HEK293 (cell line): Measurements from ENCODE around the gene LRRC27.

Source experiments
- CTCF ChIA-PET: fragments of 350-600 bp; formaldehyde crosslinking; extraction: SDS; loops from one replicate; lab custom pipeline; 2021; ENCODE audit warnings: antibody characterized with exemption; lab: Yijun Ruan, JAX
- POLR2A ChIA-PET: fragments of 300-600 bp; formaldehyde crosslinking; extraction: SDS; loops from one replicate; lab custom pipeline; 2020; ENCODE audit warnings: antibody characterized with exemption, inconsistent platforms; lab: Yijun Ruan, JAX
- H3K27ac ChIP-seq: fragments of 200-500 bp; sonication (Bioruptor generic); 2 replicates; pipeline ENCODE4 v1.5.1; 2014; ENCODE audit warnings: low read depth, low read length, control low read depth, inconsistent platforms; ENCODE audit errors: extremely low read depth
- H3K36me3 ChIP-seq, 2 experiments: fragments of 200-500 bp in 1 of 2; sonication (Bioruptor generic) in 1 of 2; 1 replicate in 1 of 2; 2 replicates in 1 of 2; pipeline ENCODE4 v1.5.1; 2014 to 2017; ENCODE audit warnings: inconsistent platforms in 2 of 2, low read length in 2 of 2; ENCODE audit not compliant: control insufficient read depth in 2 of 2, insufficient read depth in 1 of 2
- H3K4me1 ChIP-seq: fragments of 200-500 bp; sonication (Bioruptor generic); 2 replicates; pipeline ENCODE4 v1.5.1; 2014; ENCODE audit warnings: mild to moderate bottlenecking, low read length, inconsistent platforms; ENCODE audit not compliant: control insufficient read depth, insufficient read depth
- H3K4me3 ChIP-seq: 2 replicates; pipeline ENCODE4 v1.5.1; 2011; ENCODE audit warnings: low read depth, mild to moderate bottlenecking, control low read depth, low read length, moderate library complexity
- H3K9me3 ChIP-seq: fragments of 200-500 bp; sonication (Bioruptor generic); 2 replicates; pipeline ENCODE4 v1.5.1; 2014; ENCODE audit warnings: low read depth, low read length, inconsistent platforms; ENCODE audit not compliant: control insufficient read depth, insufficient read depth
- ATF2 ChIP-seq: fragments of 450-650 bp; formaldehyde crosslinking; IDR thresholded peaks from 2 replicates; pipeline ENCODE4 v1.5.1; 2016; ENCODE audit warnings: missing biosample characterization, missing genetic modification characterization, low read depth
- GFI1B ChIP-seq: fragments of 450-650 bp; formaldehyde crosslinking; IDR thresholded peaks from 2 replicates; pipeline ENCODE4 v1.5.1; 2016; ENCODE audit warnings: missing biosample characterization, missing genetic modification characterization
- GLI4 ChIP-seq: fragments of 450-650 bp; formaldehyde crosslinking; IDR thresholded peaks from 2 replicates; pipeline ENCODE4 v1.5.1; 2016; ENCODE audit warnings: missing biosample characterization, missing genetic modification characterization
- INSM2 ChIP-seq: fragments of 450-650 bp; formaldehyde crosslinking; IDR thresholded peaks from 2 replicates; pipeline ENCODE4 v1.5.1; 2016; ENCODE audit warnings: missing biosample characterization, missing genetic modification characterization
- WT1 ChIP-seq: fragments of 450-650 bp; formaldehyde crosslinking; IDR thresholded peaks from 2 replicates; pipeline ENCODE4 v1.5.1; 2016; ENCODE audit warnings: missing biosample characterization, missing genetic modification characterization
- ZBTB10 ChIP-seq: fragments of 450-650 bp; formaldehyde crosslinking; IDR thresholded peaks from 2 replicates; pipeline ENCODE4 v1.5.1; 2016; ENCODE audit warnings: missing biosample characterization, missing genetic modification characterization
- ZBTB21 ChIP-seq: fragments of 450-650 bp; formaldehyde crosslinking; IDR thresholded peaks from 2 replicates; pipeline ENCODE4 v1.5.1; 2017; ENCODE audit warnings: missing biosample characterization, missing genetic modification characterization
- ZNF112 ChIP-seq: fragments of 450-650 bp; formaldehyde crosslinking; IDR thresholded peaks from 2 replicates; pipeline ENCODE4 v1.5.0; 2017; ENCODE audit warnings: missing biosample characterization, missing genetic modification characterization
- ZNF138 ChIP-seq: fragments of 450-650 bp; formaldehyde crosslinking; IDR thresholded peaks from 2 replicates; pipeline ENCODE4 v1.5.1; 2016; ENCODE audit warnings: missing biosample characterization, missing genetic modification characterization, borderline replicate concordance
- ZNF175 ChIP-seq: fragments of 450-650 bp; formaldehyde crosslinking; IDR thresholded peaks from 2 replicates; pipeline ENCODE4 v1.5.1; 2016; ENCODE audit warnings: missing biosample characterization, missing genetic modification characterization
- ZNF202 ChIP-seq: fragments of 450-650 bp; formaldehyde crosslinking; IDR thresholded peaks from 2 replicates; pipeline ENCODE4 v1.5.1; 2016; ENCODE audit warnings: missing biosample characterization, missing genetic modification characterization, borderline replicate concordance
- ZNF274 ChIP-seq, 2 experiments: fragments of 200-500 bp in 1 of 2; fragments of 450-650 bp in 1 of 2; sonication (Bioruptor generic) in 1 of 2; formaldehyde crosslinking in 1 of 2; IDR thresholded peaks; 2 replicates each; pipeline versions ENCODE4 v1.5.1 to v1.6.1; 2014 to 2016; ENCODE audit warnings: borderline replicate concordance in 1 of 2, inconsistent platforms in 1 of 2, low read length in 1 of 2, missing biosample characterization in 1 of 2, missing genetic modification characterization in 1 of 2
- ZNF280C ChIP-seq: fragments of 450-650 bp; formaldehyde crosslinking; IDR thresholded peaks from 2 replicates; pipeline ENCODE4 v1.5.1; 2016; ENCODE audit warnings: missing biosample characterization, missing genetic modification characterization
- ZNF311 ChIP-seq: fragments of 450-650 bp; formaldehyde crosslinking; IDR thresholded peaks from 2 replicates; pipeline ENCODE4 v1.5.1; 2017; ENCODE audit warnings: missing biosample characterization, missing genetic modification characterization, borderline replicate concordance
- ZNF473 ChIP-seq: fragments of 450-650 bp; formaldehyde crosslinking; IDR thresholded peaks from 2 replicates; pipeline ENCODE4 v1.5.1; 2017; ENCODE audit warnings: missing biosample characterization, missing genetic modification characterization
- ZNF548 ChIP-seq: fragments of 450-650 bp; formaldehyde crosslinking; IDR thresholded peaks from 2 replicates; pipeline ENCODE4 v1.5.1; 2016; ENCODE audit warnings: missing biosample characterization, missing genetic modification characterization
- ZNF623 ChIP-seq: fragments of 450-650 bp; formaldehyde crosslinking; IDR thresholded peaks from 2 replicates; pipeline ENCODE4 v1.5.1; 2016; ENCODE audit warnings: missing biosample characterization, missing genetic modification characterization
- ZNF677 ChIP-seq: fragments of 450-650 bp; IDR thresholded peaks from 2 replicates; pipeline ENCODE4 v1.5.0; 2018; ENCODE audit warnings: missing biosample characterization, mild to moderate bottlenecking, missing genetic modification characterization, moderate library complexity

LRRC27 gene

GRCh38 chr10:132381741-132382140 is 49.7 kb downstream of the LRRC27 start:
- Histone ChIP-seq H3K27ac (no peak overlapping the region), H3K9me3 (no peaks in the 10 kb centered on the region), H3K4me3 (no peak overlapping the region), H3K36me3 (no peaks in the 10 kb centered on the region), H3K4me1 (no peaks in the 10 kb centered on the region)
- POLR2A ChIA-PET: no interaction called here
- CTCF ChIA-PET: interaction anchor here (0.7 to 1.3 kb wide), 2 partner anchors 21 to 70 kb away, joined by 3 to 7 read pairs; no protein-coding TSS in a partner anchor
- TF ChIP-seq ZNF280C (tag by site-specific recombination) (no peak), ZNF473 (tag by site-specific recombination) (no peak), ZNF112 (tag by site-specific recombination) (no peak), ZNF138 (tag by site-specific recombination) (no peak), ZNF311 (no peak), ZNF202 (tag by site-specific recombination) (no peak), ZBTB10 (tag by site-specific recombination) (no peak), INSM2 (tag by site-specific recombination) (no peak), ZNF175 (tag by site-specific recombination) (no peak), WT1 (tag by site-specific recombination) (no peak), ZNF623 (tag by site-specific recombination) (no peak), ZNF548 (tag by site-specific recombination) (no peak), ZNF274 (IDR thresholded peaks at IDR 0.05; ENCODE audit: low read length) (no peak), ZNF274 (tag by site-specific recombination; IDR thresholded peaks at IDR 0.05; ENCODE audit: borderline replicate concordance) (no peak), ZNF677 (tag by site-specific recombination) (no peak), ZBTB21 (no peak), GLI4 (tag by site-specific recombination) (no peak), GFI1B (no peak), ATF2 (tag by site-specific recombination) (no peak)
